ENCODE data around the gene TARS1. TPM values are rescaled to one million over a fixed set of nuclear protein-coding genes. Genes with fewer than 3 reads are reported as not detected.

Gene TARS1
- total and polyA plus RNA-seq, 2 of the 8 experiments (the other 6 are each of a cell fraction or from before 2014, with no cell fraction given), result 94.4 to 445 TPM

GRCh38 chr5:33479311-33479710, 38.5 kb downstream of the TARS1 start:
- Histone ChIP-seq H3K79me2 (ENCODE audit: control insufficient read depth in 1 of 2, insufficient read depth in 2 of 2, low read length in 2 of 2) (no peaks in the 10 kb centered on the region), H4K5ac (ENCODE audit: insufficient read length, low read depth, low read length) (no peak overlapping the region), H3K4me3 (ENCODE audit: extremely low read depth in 1 of 4, insufficient read depth in 2 of 4, low read depth in 3 of 4, low read length in 4 of 4) (no peak overlapping the region), H2BK120ac (replicated peaks; ENCODE audit: low read depth, low read length) (no peak overlapping the region), H2BK15ac (ENCODE audit: low read length) (no peak overlapping the region), H3K36me3 (ENCODE audit: control insufficient read depth in 2 of 4, insufficient read depth in 4 of 4, low read length in 3 of 4) (peaks cover 4 to 60% (median 17%) of the 10 kb centered on the region in 4 experiments), H3K14ac (ENCODE audit: insufficient read length) (no peak overlapping the region), H3K23me2 (ENCODE audit: low read depth, low read length) (peaks cover 2% of the 10 kb centered on the region; the same call in 1 of the 2 replicates), H3K4me1 (replicated peaks in 1 of 4; ENCODE audit: control insufficient read depth in 3 of 4, insufficient read depth in 4 of 4, low read length in 3 of 4) (peaks cover 0 to 2% (median 0%) of the 10 kb centered on the region in 4 experiments; a peak in 1 of 7 replicates), H3K9ac (replicated peaks in 1 of 4; ENCODE audit: extremely low read depth in 1 of 4, low read depth in 3 of 4, low read length in 3 of 4) (no peak overlapping the region), H4K91ac (replicated peaks; ENCODE audit: insufficient read length, low read length) (no peak overlapping the region), H2AFZ (ENCODE audit: low read length) (no peak overlapping the region), H3K27ac (ENCODE audit: low read depth, low read length) (no peak overlapping the region), H3K4ac (replicated peaks; ENCODE audit: insufficient read length, low read depth, low read length) (no peak overlapping the region), H4K20me1 (replicated peaks in 1 of 2; ENCODE audit: control insufficient read depth in 1 of 2, insufficient read depth in 2 of 2, low read length in 2 of 2) (no peaks in the 10 kb centered on the region), H3K23ac (ENCODE audit: insufficient read length) (no peak overlapping the region), H2BK20ac (ENCODE audit: low read length) (no peak overlapping the region), H3K4me2 (ENCODE audit: insufficient read depth in 1 of 2, low read depth in 2 of 2, low read length in 2 of 2) (no peak overlapping the region), H4K8ac (ENCODE audit: extremely low read depth, insufficient read depth, low read length) (no peak overlapping the region), H3K27me3 (replicated peaks in 1 of 4; ENCODE audit: control insufficient read depth in 3 of 4, extremely low read depth in 1 of 4, insufficient read depth in 3 of 4, low read length in 3 of 4) (no peaks in the 10 kb centered on the region), H3K9me3 (ENCODE audit: insufficient read depth in 2 of 2, low read depth in 1 of 2, low read length in 1 of 2) (no peaks in the 10 kb centered on the region), H2BK12ac (ENCODE audit: low read depth, low read length) (no peak overlapping the region), H3K79me1 (ENCODE audit: low read depth, low read length) (no peaks in the 10 kb centered on the region), H2BK5ac (ENCODE audit: low read depth, low read length) (no peak overlapping the region), H3K18ac (ENCODE audit: extremely low read depth, low read length) (no peak overlapping the region), H3K56ac (replicated peaks; ENCODE audit: insufficient read length, low read depth, low read length) (no peak overlapping the region), H2AK5ac (ENCODE audit: low read depth, low read length) (no peak overlapping the region)
- no peak for TF ChIP-seq PHF8 (conservative IDR thresholded peaks at IDR 0.05; ENCODE audit: low read depth, low read length)
- no peak for TF ChIP-seq POU5F1 (IDR thresholded peaks at IDR 0.05; ENCODE audit: low read depth, low read length)
- FAIRE-seq (no peak), DNase-seq (ENCODE audit: low read depth in 1 of 2, low spot score in 2 of 2) (no peak)
- ChIA-PET POLR2A (ENCODE audit: partially characterized antibody) (interaction anchor here (1.0 to 3.6 kb wide), 7 partner anchors 9 to 41 kb away, joined by 3 to 21 read pairs (median 5); partner anchors contain the start of gene TARS1), CTCF (ENCODE audit: partially characterized antibody) (interaction anchor here (1.0 to 2.2 kb wide), 4 partner anchors 10 to 321 kb away, joined by 3 to 7 read pairs (median 6); no protein-coding TSS in a partner anchor)
- 91% methylated on average over 3 of the region's 3 CpGs; no CpG with 5 or more reads in 1 of the 2 experiments for WGBS, 2 experiments (ENCODE audit: extremely low coverage in 1 of 2, insufficient coverage in 1 of 2, insufficient read length in 1 of 2, insufficient replicate concordance in 2 of 2, low coverage in 1 of 2, low lambda C conversion rate in 2 of 2, missing lambda C conversion rate in 1 of 2)
